ENCODE results near the gene ARHGAP10.
"Not testable (repeated sequence)": the region's sequence is repeated elsewhere in the genome, so short reads cannot be mapped to it uniquely, and the experiment has no call there.

ARHGAP10 gene

DNA sequence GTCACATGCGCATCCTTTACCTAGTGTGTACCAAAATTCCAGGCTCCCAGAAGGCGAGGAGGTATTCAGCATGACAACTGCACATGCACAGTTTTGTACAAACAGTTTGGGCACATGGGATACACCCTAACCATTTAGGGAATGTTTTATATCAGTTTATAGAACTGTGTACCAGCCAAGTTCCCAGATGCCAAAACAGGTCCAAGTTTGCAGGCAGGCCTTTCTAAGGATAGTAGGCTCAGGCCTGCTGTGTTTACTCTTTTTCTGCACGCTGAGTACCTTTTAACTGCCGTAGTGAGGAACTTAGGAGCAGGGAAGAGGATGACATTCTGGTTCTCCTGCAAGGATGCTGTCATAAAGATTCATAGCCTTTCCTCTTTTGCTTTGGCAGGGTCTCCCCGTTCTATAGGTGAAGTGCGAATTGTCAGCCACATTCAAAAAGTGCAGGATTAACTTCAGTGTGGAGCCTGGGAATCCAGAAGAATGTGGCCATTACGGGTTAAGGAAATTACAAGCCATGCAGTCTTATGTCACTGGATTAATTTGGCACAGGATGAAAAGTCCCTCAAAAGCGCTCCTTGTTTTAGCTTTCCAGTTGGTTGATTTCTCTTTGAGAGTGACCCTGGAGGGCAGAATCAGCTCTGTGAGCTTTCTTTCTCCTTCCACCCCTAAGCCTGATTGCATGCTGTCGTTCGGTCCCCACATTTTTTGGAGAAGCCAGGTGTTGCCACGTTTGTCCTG lies 259.8 kb downstream of the ARHGAP10 start:
- no peak overlapping the region for H3K4me3 ChIP-seq (ENCODE audit: insufficient read depth, low read depth, low read length)
- H3K27me3 ChIP-seq (ENCODE audit: control insufficient read depth, insufficient read depth, low read length, poor library complexity, severe bottlenecking), result no peaks in the 10 kb centered on the region
- H3K4me1 ChIP-seq (ENCODE audit: control insufficient read depth, insufficient read depth, low read length), result peaks cover 5% of the 10 kb centered on the region
- H3K36me3 ChIP-seq (ENCODE audit: control insufficient read depth, insufficient read depth, low read length), result no peaks in the 10 kb centered on the region
- no peaks in the 10 kb centered on the region for H3K9me3 ChIP-seq (ENCODE audit: control insufficient read depth, low read length)
- no peak overlapping the region for H3K27ac ChIP-seq (ENCODE audit: insufficient read depth, low read depth, low read length, poor library complexity, severe bottlenecking)
- WGBS, 2 experiments, result 87% methylated on average over 11 of the region's 11 CpGs

DNA sequence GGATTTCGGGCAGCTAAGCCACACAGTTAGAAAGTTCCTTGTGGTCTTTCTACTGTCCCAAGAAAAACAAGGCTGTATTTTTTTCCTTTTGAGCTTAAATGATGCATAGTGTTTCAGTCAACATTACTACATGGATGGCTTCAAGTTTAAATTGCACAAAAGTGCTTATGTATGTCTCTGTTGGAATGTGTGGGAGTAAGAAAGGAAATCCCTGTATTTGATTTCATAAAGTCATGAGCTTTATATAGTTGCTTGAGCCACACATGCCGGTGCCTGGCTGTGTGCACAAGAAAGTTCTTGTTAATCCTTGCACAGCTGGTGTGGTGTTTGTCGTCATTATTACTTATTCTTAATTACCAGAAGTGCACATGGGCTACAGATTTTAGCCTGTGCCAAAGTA lies 262.2 kb downstream of the ARHGAP10 start:
- Histone ChIP-seq H3K4me1 (ENCODE audit: control insufficient read depth, insufficient read depth, low read length) (peaks cover 5% of the 10 kb centered on the region), H3K36me3 (ENCODE audit: control insufficient read depth, insufficient read depth, low read length) (no peaks in the 10 kb centered on the region), H3K27me3 (ENCODE audit: control insufficient read depth, insufficient read depth, low read length, poor library complexity, severe bottlenecking) (no peaks in the 10 kb centered on the region), H3K27ac (ENCODE audit: insufficient read depth, low read depth, low read length, poor library complexity, severe bottlenecking) (no peak overlapping the region), H3K4me3 (ENCODE audit: insufficient read depth, low read depth, low read length) (no peak overlapping the region), H3K9me3 (ENCODE audit: control insufficient read depth, low read length) (no peaks in the 10 kb centered on the region)
- 92 to 96% methylated on average over 3 of the region's 3 CpGs for WGBS, 2 experiments

DNA sequence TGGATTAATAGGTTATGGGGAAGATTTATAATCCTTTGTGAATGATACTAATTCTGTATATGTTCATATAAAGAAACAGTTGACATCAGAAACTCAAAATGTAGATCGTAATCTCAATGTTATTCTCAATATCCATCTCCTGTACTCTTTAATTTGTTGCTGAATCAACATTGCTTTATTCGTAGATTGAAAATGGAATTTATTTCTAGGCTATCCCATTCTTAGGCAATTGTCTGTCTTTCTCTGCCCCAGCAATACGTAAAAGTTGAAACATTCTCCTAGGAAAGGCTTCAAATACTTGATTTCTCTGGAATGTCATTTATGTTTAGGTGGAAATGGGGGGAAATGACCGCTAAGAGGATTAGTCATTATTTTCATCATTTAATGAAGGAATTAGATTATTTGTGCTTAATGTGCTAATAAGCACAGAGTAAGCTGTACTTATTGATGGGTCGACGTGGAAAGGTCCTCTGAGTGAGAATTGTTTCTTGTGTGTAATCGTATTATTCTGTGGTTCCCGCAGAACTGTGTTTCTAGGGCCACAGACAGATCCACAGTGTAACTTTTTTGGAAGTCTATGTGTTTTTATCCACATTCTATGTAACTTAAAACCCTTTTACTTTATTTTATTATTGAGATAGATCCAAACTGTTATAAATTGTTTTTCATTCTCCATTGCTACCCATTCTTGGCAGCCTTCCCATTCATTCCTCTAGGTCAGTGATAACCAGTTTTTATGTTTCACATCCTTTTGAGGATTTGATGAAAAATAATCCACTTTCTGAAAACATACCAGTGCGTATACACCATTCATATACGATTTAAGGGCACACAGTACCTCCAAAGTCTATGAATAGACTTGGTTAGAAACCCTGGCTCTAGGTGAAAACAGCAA lies 262.9 kb downstream of the ARHGAP10 start:
- Histone ChIP-seq H3K36me3 (ENCODE audit: control insufficient read depth, insufficient read depth, low read length) (no peaks in the 10 kb centered on the region), H3K27me3 (ENCODE audit: control insufficient read depth, insufficient read depth, low read length, poor library complexity, severe bottlenecking) (no peaks in the 10 kb centered on the region), H3K27ac (ENCODE audit: insufficient read depth, low read depth, low read length, poor library complexity, severe bottlenecking) (no peak overlapping the region), H3K4me1 (ENCODE audit: control insufficient read depth, insufficient read depth, low read length) (peaks cover 5% of the 10 kb centered on the region), H3K9me3 (ENCODE audit: control insufficient read depth, low read length) (no peaks in the 10 kb centered on the region), H3K4me3 (ENCODE audit: insufficient read depth, low read depth, low read length) (no peak overlapping the region)
- 92 to 99% methylated on average over 8 to 10 of the region's 10 CpGs for WGBS, 2 experiments

- 91 to 96% methylated on average over 2 of the region's 3 CpGs for WGBS, 2 experiments
- Histone ChIP-seq H3K9me3 (ENCODE audit: control insufficient read depth, low read length) (no peaks in the 10 kb centered on the region), H3K4me1 (ENCODE audit: control insufficient read depth, insufficient read depth, low read length) (peaks cover 1% of the 10 kb centered on the region), H3K4me3 (ENCODE audit: insufficient read depth, low read depth, low read length) (no peak overlapping the region), H3K27ac (ENCODE audit: insufficient read depth, low read depth, low read length, poor library complexity, severe bottlenecking) (no peak overlapping the region), H3K36me3 (ENCODE audit: control insufficient read depth, insufficient read depth, low read length) (no peaks in the 10 kb centered on the region), H3K27me3 (ENCODE audit: control insufficient read depth, insufficient read depth, low read length, poor library complexity, severe bottlenecking) (no peaks in the 10 kb centered on the region)
Observed at GRCh38 chr4:147996859-147997258, 265.0 kb downstream of the ARHGAP10 start.

- H3K27me3 ChIP-seq (ENCODE audit: control insufficient read depth, insufficient read depth, low read length, poor library complexity, severe bottlenecking); H3K4me1 ChIP-seq (ENCODE audit: control insufficient read depth, insufficient read depth, low read length); H3K36me3 ChIP-seq (ENCODE audit: control insufficient read depth, insufficient read depth, low read length); H3K27ac ChIP-seq (ENCODE audit: insufficient read depth, low read depth, low read length, poor library complexity, severe bottlenecking); H3K9me3 ChIP-seq (ENCODE audit: control insufficient read depth, low read length); H3K4me3 ChIP-seq (ENCODE audit: insufficient read depth, low read depth, low read length): not testable (repeated sequence)
- 77 to 100% methylated on average over 1 of the region's 1 CpG for WGBS, 2 experiments
Observed at GRCh38 chr4:148000038-148000437, 268.1 kb downstream of the ARHGAP10 start.

DNA sequence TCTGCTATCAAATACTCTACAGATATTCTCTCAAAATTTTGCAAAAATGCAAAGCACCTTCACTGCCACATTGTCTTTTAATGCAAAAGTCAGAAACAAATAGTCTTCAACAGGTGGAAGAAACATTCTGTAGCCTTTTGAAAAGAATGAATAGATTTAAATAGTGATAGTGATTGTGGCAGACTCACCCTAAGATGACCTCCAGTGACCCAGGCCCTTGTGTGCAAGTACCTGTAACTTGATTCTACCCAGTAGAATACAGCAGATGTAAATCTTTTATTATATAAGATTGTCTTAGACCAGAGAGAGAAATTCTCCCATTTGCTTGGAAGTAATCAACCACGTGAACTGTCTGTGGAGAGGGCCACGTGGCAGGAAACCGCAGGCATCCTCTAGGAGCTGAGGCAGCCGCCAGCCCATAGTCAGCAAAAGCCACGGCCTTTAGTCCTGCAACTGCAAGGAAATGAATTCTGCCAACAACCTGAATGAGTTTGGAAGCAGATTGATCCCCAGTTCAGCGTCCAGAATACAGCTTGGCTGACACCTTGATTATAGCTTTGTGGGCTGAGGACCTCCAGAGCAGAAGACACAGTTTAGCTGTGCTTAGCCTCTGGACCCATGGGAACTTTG lies 272.5 kb downstream of the ARHGAP10 start:
- no peak overlapping the region for H3K27ac ChIP-seq (ENCODE audit: insufficient read depth, low read depth, low read length, poor library complexity, severe bottlenecking)
- no peak overlapping the region for H3K4me3 ChIP-seq (ENCODE audit: insufficient read depth, low read depth, low read length)
- no peaks in the 10 kb centered on the region for H3K27me3 ChIP-seq (ENCODE audit: control insufficient read depth, insufficient read depth, low read length, poor library complexity, severe bottlenecking)
- no peaks in the 10 kb centered on the region for H3K36me3 ChIP-seq (ENCODE audit: control insufficient read depth, insufficient read depth, low read length)
- H3K9me3 ChIP-seq (ENCODE audit: control insufficient read depth, low read length), result no peaks in the 10 kb centered on the region
- H3K4me1 ChIP-seq (ENCODE audit: control insufficient read depth, insufficient read depth, low read length), result no peaks in the 10 kb centered on the region
- WGBS, 2 experiments, result 89% methylated on average over 6 of the region's 6 CpGs

- Histone ChIP-seq H3K36me3 (ENCODE audit: control insufficient read depth, insufficient read depth, low read length) (no peaks in the 10 kb centered on the region), H3K4me1 (ENCODE audit: control insufficient read depth, insufficient read depth, low read length) (no peaks in the 10 kb centered on the region), H3K4me3 (ENCODE audit: insufficient read depth, low read depth, low read length) (no peak overlapping the region), H3K27me3 (ENCODE audit: control insufficient read depth, insufficient read depth, low read length, poor library complexity, severe bottlenecking) (no peaks in the 10 kb centered on the region), H3K9me3 (ENCODE audit: control insufficient read depth, low read length) (no peaks in the 10 kb centered on the region), H3K27ac (ENCODE audit: insufficient read depth, low read depth, low read length, poor library complexity, severe bottlenecking) (no peak overlapping the region)
- 92 to 95% methylated on average over 11 of the region's 11 CpGs for WGBS, 2 experiments
Observed at GRCh38 chr4:148006001-148006400, 274.1 kb downstream of the ARHGAP10 start.

DNA sequence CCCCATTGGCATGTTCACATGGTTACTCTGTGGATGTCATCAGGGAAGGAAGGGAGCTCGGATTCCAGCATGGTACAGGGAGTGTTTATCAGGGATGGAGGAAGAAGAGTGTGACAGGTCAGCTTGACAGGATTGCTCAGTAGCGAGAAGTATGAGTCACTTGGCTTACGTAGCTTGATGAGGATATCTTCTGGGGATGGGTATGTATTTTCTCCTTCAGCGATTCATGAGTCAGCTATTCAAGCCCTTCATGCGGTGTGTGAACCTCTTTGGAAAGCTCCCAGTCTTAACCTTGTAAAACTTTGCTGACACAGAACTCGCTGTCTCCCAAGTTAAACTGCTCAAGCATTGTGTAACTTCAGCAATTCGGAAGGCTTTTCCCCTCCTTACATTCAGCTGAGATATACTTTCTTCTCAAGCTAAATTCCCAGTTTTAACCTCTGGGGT lies 275.4 kb downstream of the ARHGAP10 start:
- Histone ChIP-seq H3K27ac (ENCODE audit: insufficient read depth, low read depth, low read length, poor library complexity, severe bottlenecking) (no peak overlapping the region), H3K4me3 (ENCODE audit: insufficient read depth, low read depth, low read length) (no peak overlapping the region), H3K36me3 (ENCODE audit: control insufficient read depth, insufficient read depth, low read length) (no peaks in the 10 kb centered on the region), H3K27me3 (ENCODE audit: control insufficient read depth, insufficient read depth, low read length, poor library complexity, severe bottlenecking) (no peaks in the 10 kb centered on the region), H3K9me3 (ENCODE audit: control insufficient read depth, low read length) (no peaks in the 10 kb centered on the region), H3K4me1 (ENCODE audit: control insufficient read depth, insufficient read depth, low read length) (no peaks in the 10 kb centered on the region)
- WGBS, 2 experiments, result 88 to 92% methylated on average over 7 of the region's 7 CpGs

DNA sequence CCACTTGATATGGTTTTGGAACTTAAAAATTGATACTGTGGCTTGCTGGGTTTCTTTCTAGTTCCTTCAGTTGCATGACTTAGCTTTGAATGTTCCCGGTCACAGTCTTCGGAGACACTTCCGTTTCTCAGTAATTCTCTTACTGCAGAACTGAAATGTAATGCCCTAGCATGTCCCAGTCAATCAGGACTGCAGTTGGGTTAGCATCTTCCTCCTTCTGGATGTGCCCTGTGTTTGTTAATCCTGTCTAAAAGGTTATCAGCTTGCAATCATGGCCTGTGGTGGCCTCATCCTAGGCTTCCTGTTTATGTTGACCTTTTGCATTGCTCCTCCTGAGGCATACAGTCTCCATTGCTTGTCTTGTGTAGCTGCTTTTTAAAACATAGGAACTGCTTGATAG lies 275.9 kb downstream of the ARHGAP10 start:
- H3K36me3 ChIP-seq (ENCODE audit: control insufficient read depth, insufficient read depth, low read length), result no peaks in the 10 kb centered on the region
- 95 to 96% methylated on average over 3 of the region's 3 CpGs for WGBS, 2 experiments
- H3K27me3 ChIP-seq (ENCODE audit: control insufficient read depth, insufficient read depth, low read length, poor library complexity, severe bottlenecking), result no peaks in the 10 kb centered on the region
- no peak overlapping the region for H3K4me3 ChIP-seq (ENCODE audit: insufficient read depth, low read depth, low read length)
- no peaks in the 10 kb centered on the region for H3K4me1 ChIP-seq (ENCODE audit: control insufficient read depth, insufficient read depth, low read length)
- no peaks in the 10 kb centered on the region for H3K9me3 ChIP-seq (ENCODE audit: control insufficient read depth, low read length)
- no peak overlapping the region for H3K27ac ChIP-seq (ENCODE audit: insufficient read depth, low read depth, low read length, poor library complexity, severe bottlenecking)

GRCh38 chr4:148015058-148015457 lies 283.2 kb downstream of the ARHGAP10 start:
- no peaks in the 10 kb centered on the region for H3K4me1 ChIP-seq (ENCODE audit: control insufficient read depth, insufficient read depth, low read length)
- no peaks in the 10 kb centered on the region for H3K9me3 ChIP-seq (ENCODE audit: control insufficient read depth, low read length)
- H3K36me3 ChIP-seq (ENCODE audit: control insufficient read depth, insufficient read depth, low read length), result no peaks in the 10 kb centered on the region
- no peak overlapping the region for H3K27ac ChIP-seq (ENCODE audit: insufficient read depth, low read depth, low read length, poor library complexity, severe bottlenecking)
- no peak overlapping the region for H3K4me3 ChIP-seq (ENCODE audit: insufficient read depth, low read depth, low read length)
- WGBS, 2 experiments, result 42 to 50% methylated on average over 2 of the region's 2 CpGs
- no peaks in the 10 kb centered on the region for H3K27me3 ChIP-seq (ENCODE audit: control insufficient read depth, insufficient read depth, low read length, poor library complexity, severe bottlenecking)

All from ectodermal cell (in vitro differentiated cells).